Small intestine (tissue), 7 donors: ENCODE results near the gene ABCC4. TPM values are rescaled to one million over a fixed set of nuclear protein-coding genes. Genes with fewer than 3 reads are reported as not detected.
"Not testable (repeated sequence)": the region's sequence is repeated elsewhere in the genome, so short reads cannot be mapped to it uniquely, and the experiment has no call there.

Source experiments
- DNase-seq, 2 donors: peaks; one replicate each; pipeline versions ENCODE4 v3.0.0 to v3.0.0-alpha.2; 2013
- FAIRE-seq: peaks from 2 replicates; lab custom pipeline; 2012; peaks lifted over from hg19 to GRCh38; lab: Jason Lieb, UNC
- H3K27ac ChIP-seq, 3 donors: one replicate each; pipeline ENCODE4 v1.5.1; 2013; ENCODE audit warnings: low read length in 2 of 3, mild to moderate bottlenecking in 2 of 3, control low read depth in 1 of 3, inconsistent platforms in 1 of 3, low read depth in 1 of 3, moderate library complexity in 1 of 3
- H3K27me3 ChIP-seq, 3 donors: one replicate each; pipeline ENCODE4 v1.6.1; 2013; ENCODE audit warnings: low read length in 3 of 3, inconsistent platforms in 1 of 3; ENCODE audit not compliant: control insufficient read depth in 3 of 3, insufficient read depth in 3 of 3
- H3K36me3 ChIP-seq, 3 donors: one replicate each; pipeline ENCODE4 v1.6.1; 2013; ENCODE audit warnings: low read length in 3 of 3, inconsistent platforms in 1 of 3, low read depth in 1 of 3, mild to moderate bottlenecking in 1 of 3, moderate library complexity in 1 of 3; ENCODE audit not compliant: control insufficient read depth in 3 of 3, insufficient read depth in 2 of 3
- H3K4me1 ChIP-seq, 3 donors: one replicate each; pipeline ENCODE4 v1.6.1; 2013; ENCODE audit warnings: low read length in 2 of 3, inconsistent platforms in 1 of 3, low read depth in 1 of 3, mild to moderate bottlenecking in 1 of 3, moderate library complexity in 1 of 3; ENCODE audit not compliant: control insufficient read depth in 3 of 3, insufficient read depth in 2 of 3
- H3K4me3 ChIP-seq, 3 donors: one replicate each; pipeline ENCODE4 v1.5.1; 2013; ENCODE audit warnings: low read length in 3 of 3, control low read depth in 1 of 3, inconsistent platforms in 1 of 3, low read depth in 1 of 3, mild to moderate bottlenecking in 1 of 3, moderate library complexity in 1 of 3
- H3K9me3 ChIP-seq, 2 donors: one replicate each; pipeline ENCODE4 v1.6.1; 2013; ENCODE audit warnings: low read depth in 1 of 2, low read length in 1 of 2; ENCODE audit not compliant: control insufficient read depth in 2 of 2, insufficient read depth in 1 of 2
- WGBS, 3 donors: extraction: QIAGEN DNeasy Blood & Tissue Kit; methylation state at CpG; one replicate each; pipeline ENCODE4 v1.1.7; 2013; 5-methylcytosine and 5-hydroxymethylcytosine counted together
- polyA plus RNA-seq, 4 donors: library from polyadenylated mRNA; stranded (reverse) in 3 of 4; unstranded in 1 of 4; fragments of 200-250 nt in 3 of 4; fragments of 120-200 nt in 1 of 4; gene quantifications; one replicate each; pipeline versions ENCODE4 v1.2.1 to v1.2.3, GENCODE V29; 2013
- donor health status: healthy with polysubstance abuse.
- donor health status: control.
- donor health status: control.
- donor health status: Bipolar disorder and iron deficiency.
- donor health status: healthy.

ABCC4 gene
- polyA plus RNA-seq, 4 donors: 0.67 to 14.7 (median 4.7) TPM

- 87 to 93% (median 92%) methylated on average over 5 of the region's 5 CpGs for WGBS, 3 donors
- not testable (repeated sequence) for FAIRE-seq, H3K27ac ChIP-seq, H3K4me3 ChIP-seq, DNase-seq, H3K9me3 ChIP-seq, H3K27me3 ChIP-seq, H3K4me1 ChIP-seq
- peaks cover 0 to 14% (median 0%) of the 10 kb centered on the region in 3 donors for H3K36me3 ChIP-seq
These were observed 108.7 kb downstream of the ABCC4 start for GRCh38 chr13:95192564-95192945.

- Histone ChIP-seq H3K36me3 (peaks cover 0 to 14% (median 0%) of the 10 kb centered on the region in 3 donors), H3K27ac (no peak overlapping the region), H3K27me3 (no peaks in the 10 kb centered on the region), H3K4me3 (no peak overlapping the region), H3K4me1 (peaks cover 0 to 2% (median 0%) of the 10 kb centered on the region in 3 donors), H3K9me3 (no peaks in the 10 kb centered on the region)
- 51 to 55% (median 52%) methylated on average over 9 of the region's 9 CpGs for WGBS, 3 donors
- FAIRE-seq (no peak), DNase-seq (peak; percentile 67 to 81)
These were observed 109.3 kb downstream of the ABCC4 start for GRCh38 chr13:95191821-95192563.

GRCh38 chr13:95188128-95188527 is 113.1 kb downstream of the ABCC4 start:
- no peak for FAIRE-seq
- H3K4me3 ChIP-seq: no peak overlapping the region
- H3K9me3 ChIP-seq: no peaks in the 10 kb centered on the region
- 88 to 90% (median 88%) methylated on average over 7 of the region's 7 CpGs for WGBS, 3 donors
- H3K36me3 ChIP-seq: peaks cover 0 to 4% (median 0%) of the 10 kb centered on the region in 3 donors
- no peaks in the 10 kb centered on the region for H3K27me3 ChIP-seq
- H3K4me1 ChIP-seq: peaks cover 0 to 2% (median 0%) of the 10 kb centered on the region in 3 donors
- no peak overlapping the region for H3K27ac ChIP-seq
- DNase-seq: no peak

GRCh38 chr13:95185851-95186250 is 115.4 kb downstream of the ABCC4 start:
- Histone ChIP-seq H3K36me3 (peaks cover 0 to 4% (median 0%) of the 10 kb centered on the region in 3 donors), H3K4me1 (no peaks in the 10 kb centered on the region), H3K27ac (no peak overlapping the region), H3K27me3 (no peaks in the 10 kb centered on the region), H3K9me3 (no peaks in the 10 kb centered on the region), H3K4me3 (no peak overlapping the region)
- peak in 1 of 2 donors; percentile 40 for DNase-seq
- FAIRE-seq: no peak
- 57 to 73% (median 59%) methylated on average over 5 of the region's 5 CpGs for WGBS, 3 donors

GRCh38 chr13:95185311-95185710 is 115.9 kb downstream of the ABCC4 start:
- H3K27ac ChIP-seq: no peak overlapping the region
- FAIRE-seq (no peak), DNase-seq (no peak)
- H3K27me3 ChIP-seq: no peaks in the 10 kb centered on the region
- 89 to 94% (median 94%) methylated on average over 3 of the region's 3 CpGs for WGBS, 3 donors
- no peak overlapping the region for H3K4me3 ChIP-seq
- no peaks in the 10 kb centered on the region for H3K9me3 ChIP-seq
- peaks cover 0 to 4% (median 0%) of the 10 kb centered on the region in 3 donors for H3K36me3 ChIP-seq
- no peaks in the 10 kb centered on the region for H3K4me1 ChIP-seq

- FAIRE-seq: no peak
- Histone ChIP-seq H3K4me3 (no peak overlapping the region), H3K4me1 (no peaks in the 10 kb centered on the region), H3K27me3 (no peaks in the 10 kb centered on the region), H3K27ac (no peak overlapping the region), H3K9me3 (no peaks in the 10 kb centered on the region), H3K36me3 (peaks cover 0 to 4% (median 0%) of the 10 kb centered on the region in 3 donors)
- DNase-seq: no peak
These were observed 116.9 kb downstream of the ABCC4 start for GRCh38 chr13:95184317-95184716.

GRCh38 chr13:95182570-95183265 is 118.5 kb downstream of the ABCC4 start:
- H3K36me3 ChIP-seq: peaks cover 0 to 9% (median 0%) of the 10 kb centered on the region in 3 donors
- no peak overlapping the region for H3K4me3 ChIP-seq
- H3K27me3 ChIP-seq: no peaks in the 10 kb centered on the region
- FAIRE-seq: no peak
- DNase-seq: no peak
- no peak overlapping the region for H3K27ac ChIP-seq
- no peaks in the 10 kb centered on the region for H3K4me1 ChIP-seq
- H3K9me3 ChIP-seq: no peaks in the 10 kb centered on the region
- 74 to 85% (median 85%) methylated on average over 5 of the region's 5 CpGs for WGBS, 3 donors

GRCh38 chr13:95181586-95181985 is 119.7 kb downstream of the ABCC4 start:
- Histone ChIP-seq H3K36me3 (peaks cover 0 to 12% (median 0%) of the 10 kb centered on the region in 3 donors), H3K4me1 (no peaks in the 10 kb centered on the region), H3K9me3 (no peaks in the 10 kb centered on the region), H3K27me3 (no peaks in the 10 kb centered on the region), H3K4me3 (no peak overlapping the region), H3K27ac (no peak overlapping the region)
- FAIRE-seq (no peak), DNase-seq (no peak)
- 87 to 91% (median 88%) methylated on average over 2 of the region's 2 CpGs for WGBS, 3 donors
